HEK293 (cell line): Measurements from ENCODE around the gene MON2.

Experiments
- BCL11A ChIP-seq: fragments of 450-650 bp; formaldehyde crosslinking; IDR thresholded peaks from 2 replicates; pipeline ENCODE4 v1.5.1; 2016; ENCODE audit warnings: low read depth, missing biosample characterization, missing genetic modification characterization
- EGR2 ChIP-seq: fragments of 450-650 bp; formaldehyde crosslinking; IDR thresholded peaks from 2 replicates; pipeline ENCODE4 v1.5.1; 2016; ENCODE audit warnings: low read depth, missing biosample characterization, missing genetic modification characterization
- KLF10 ChIP-seq: fragments of 450-650 bp; IDR thresholded peaks from 2 replicates; pipeline ENCODE4 v1.5.1; 2018; ENCODE audit warnings: missing biosample characterization, mild to moderate bottlenecking, missing genetic modification characterization
- MYNN ChIP-seq: fragments of 450-650 bp; formaldehyde crosslinking; IDR thresholded peaks from 2 replicates; pipeline ENCODE4 v1.5.1; 2016; ENCODE audit warnings: missing biosample characterization, missing genetic modification characterization, borderline replicate concordance
- MZF1 ChIP-seq: fragments of 450-650 bp; formaldehyde crosslinking; IDR thresholded peaks from 2 replicates; pipeline ENCODE4 v1.5.1; 2017; ENCODE audit warnings: missing biosample characterization, missing genetic modification characterization, borderline replicate concordance
- PRDM1 ChIP-seq: fragments of 450-650 bp; formaldehyde crosslinking; IDR thresholded peaks from 2 replicates; pipeline ENCODE4; 2016; ENCODE audit warnings: missing biosample characterization, missing genetic modification characterization
- SCRT2 ChIP-seq: fragments of 450-650 bp; formaldehyde crosslinking; IDR thresholded peaks from 2 replicates; pipeline ENCODE4 v1.5.1; 2016; ENCODE audit warnings: missing biosample characterization, missing genetic modification characterization
- SP2 ChIP-seq: fragments of 450-650 bp; formaldehyde crosslinking; IDR thresholded peaks from 2 replicates; pipeline ENCODE4 v1.5.1; 2016; ENCODE audit warnings: missing biosample characterization, missing genetic modification characterization
- WT1 ChIP-seq: fragments of 450-650 bp; formaldehyde crosslinking; IDR thresholded peaks from 2 replicates; pipeline ENCODE4 v1.5.1; 2016; ENCODE audit warnings: missing biosample characterization, missing genetic modification characterization
- ZBTB48 ChIP-seq: fragments of 450-650 bp; formaldehyde crosslinking; IDR thresholded peaks from 2 replicates; pipeline ENCODE4 v1.5.1; 2016; ENCODE audit warnings: missing biosample characterization, missing genetic modification characterization
- ZNF112 ChIP-seq: fragments of 450-650 bp; formaldehyde crosslinking; IDR thresholded peaks from 2 replicates; pipeline ENCODE4 v1.5.0; 2017; ENCODE audit warnings: missing biosample characterization, missing genetic modification characterization
- ZNF114 ChIP-seq: fragments of 450-650 bp; formaldehyde crosslinking; IDR thresholded peaks from 2 replicates; pipeline ENCODE4 v1.5.0; 2017; ENCODE audit warnings: missing biosample characterization, missing genetic modification characterization
- ZNF211 ChIP-seq: fragments of 450-650 bp; formaldehyde crosslinking; IDR thresholded peaks from 2 replicates; pipeline ENCODE4 v1.5.1; 2016; ENCODE audit warnings: low read depth, missing biosample characterization, missing genetic modification characterization
- ZNF335 ChIP-seq: fragments of 450-650 bp; formaldehyde crosslinking; conservative IDR thresholded peaks from 2 replicates; pipeline ENCODE4 v1.5.1; 2016; ENCODE audit warnings: missing biosample characterization, missing genetic modification characterization
- ZNF37A ChIP-seq: fragments of 450-650 bp; IDR thresholded peaks from 2 replicates; pipeline ENCODE4 v1.5.1; 2018; ENCODE audit warnings: missing biosample characterization, missing genetic modification characterization
- ZNF391 ChIP-seq: fragments of 450-650 bp; formaldehyde crosslinking; IDR thresholded peaks from 2 replicates; pipeline ENCODE4 v1.5.1; 2016; ENCODE audit warnings: low read depth, missing biosample characterization, missing genetic modification characterization, borderline replicate concordance
- ZNF548 ChIP-seq: fragments of 450-650 bp; formaldehyde crosslinking; IDR thresholded peaks from 2 replicates; pipeline ENCODE4 v1.5.1; 2016; ENCODE audit warnings: missing biosample characterization, missing genetic modification characterization
- ZNF555 ChIP-seq: fragments of 450-650 bp; formaldehyde crosslinking; conservative IDR thresholded peaks from 2 replicates; pipeline ENCODE4 v1.5.1; 2017; ENCODE audit warnings: missing biosample characterization, mild to moderate bottlenecking, missing genetic modification characterization, inconsistent platforms
- ZNF561 ChIP-seq: fragments of 450-650 bp; IDR thresholded peaks from 2 replicates; pipeline ENCODE4 v1.5.1; 2018; ENCODE audit warnings: missing biosample characterization, missing genetic modification characterization, borderline replicate concordance
- ZNF571 ChIP-seq: fragments of 450-650 bp; formaldehyde crosslinking; IDR thresholded peaks from 2 replicates; pipeline ENCODE4 v1.5.0; 2017; ENCODE audit warnings: missing biosample characterization, missing genetic modification characterization
- ZNF600 ChIP-seq: fragments of 450-650 bp; formaldehyde crosslinking; IDR thresholded peaks from 2 replicates; pipeline ENCODE4 v1.5.1; 2016; ENCODE audit warnings: missing biosample characterization, missing genetic modification characterization
- ZNF610 ChIP-seq: fragments of 450-650 bp; formaldehyde crosslinking; IDR thresholded peaks from 2 replicates; pipeline ENCODE4 v1.5.1; 2016; ENCODE audit warnings: missing biosample characterization, missing genetic modification characterization, borderline replicate concordance
- ZNF621 ChIP-seq: fragments of 450-650 bp; formaldehyde crosslinking; IDR thresholded peaks from 2 replicates; pipeline ENCODE4 v1.5.1; 2017; ENCODE audit warnings: missing biosample characterization, missing genetic modification characterization
- ZNF670 ChIP-seq: fragments of 450-650 bp; formaldehyde crosslinking; IDR thresholded peaks from 2 replicates; pipeline ENCODE4 v1.5.1; 2016; ENCODE audit warnings: missing biosample characterization, missing genetic modification characterization, low read depth
- ZSCAN23 ChIP-seq: fragments of 450-650 bp; formaldehyde crosslinking; IDR thresholded peaks from 2 replicates; pipeline ENCODE4 v1.5.1; 2016; ENCODE audit warnings: missing biosample characterization, missing genetic modification characterization
- TF ChIP-seq, protein P1 (sequence below): fragments of 450-650 bp; formaldehyde crosslinking; IDR thresholded peaks from 2 replicates; pipeline ENCODE4 v1.5.1; 2016; ENCODE audit warnings: missing biosample characterization, missing genetic modification characterization
- TF ChIP-seq, protein P2 (sequence below): fragments of 450-650 bp; formaldehyde crosslinking; IDR thresholded peaks from 2 replicates; pipeline ENCODE4 v1.5.0; 2017; ENCODE audit warnings: missing biosample characterization, missing genetic modification characterization, borderline replicate concordance
- TF ChIP-seq, protein P3 (sequence below): fragments of 450-650 bp; formaldehyde crosslinking; IDR thresholded peaks from 2 replicates; pipeline ENCODE4 v1.5.1; 2017; ENCODE audit warnings: missing biosample characterization, missing genetic modification characterization
- TF ChIP-seq, protein P4 (sequence below): fragments of 450-650 bp; formaldehyde crosslinking; IDR thresholded peaks from 2 replicates; pipeline ENCODE4 v1.5.1; 2016; ENCODE audit warnings: missing biosample characterization, missing genetic modification characterization
- TF ChIP-seq, protein P5 (sequence below): fragments of 450-650 bp; formaldehyde crosslinking; IDR thresholded peaks from 2 replicates; pipeline ENCODE4 v1.5.1; 2016; ENCODE audit warnings: missing biosample characterization, missing genetic modification characterization
- TF ChIP-seq, protein P6 (sequence below): fragments of 450-650 bp; formaldehyde crosslinking; IDR thresholded peaks from 2 replicates; pipeline ENCODE4 v1.5.1; 2017; ENCODE audit warnings: missing biosample characterization, missing genetic modification characterization

MON2 gene

DNA sequence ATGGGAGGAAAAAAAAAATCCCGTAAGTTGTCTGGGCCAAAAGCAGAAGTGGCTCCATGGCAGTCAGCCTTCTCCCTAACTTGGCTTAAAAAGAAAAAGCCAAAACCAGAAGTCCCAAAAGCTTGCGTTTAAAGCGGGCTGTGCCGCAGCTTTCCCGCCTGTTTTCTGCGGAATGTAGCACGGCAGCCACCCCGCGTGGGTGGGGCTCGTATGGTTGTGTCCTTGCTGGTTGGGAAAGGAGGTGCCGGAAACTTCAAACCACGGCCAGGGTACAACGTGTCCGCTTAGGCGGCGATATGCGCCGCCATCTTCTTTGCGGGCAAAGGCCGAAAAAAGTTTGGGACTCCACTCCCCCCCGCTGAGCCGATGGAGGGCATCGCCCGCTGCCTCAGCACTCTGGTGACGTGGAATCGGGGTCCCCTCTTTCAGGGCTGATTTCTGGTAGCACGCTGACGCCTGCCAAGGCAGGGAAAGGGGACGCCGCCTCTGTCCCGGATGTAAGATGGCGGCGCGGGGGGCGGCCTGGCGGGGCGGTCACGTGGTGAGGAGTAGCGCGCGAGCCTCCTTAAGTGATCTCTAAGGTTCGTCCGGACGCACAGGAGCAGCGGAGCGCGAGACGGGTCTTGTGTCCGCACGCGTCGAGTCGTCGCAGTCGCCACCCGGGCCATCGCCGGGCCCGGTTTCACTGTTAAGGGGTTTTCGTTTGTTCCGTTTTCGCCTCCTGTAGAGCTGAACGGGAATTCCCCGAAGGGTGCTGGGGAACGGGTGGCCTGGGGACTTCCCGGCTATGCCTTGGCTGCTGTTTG lies 135.8 kb downstream of the MON2 start (continued):
- TF ChIP-seq, protein P1, sequence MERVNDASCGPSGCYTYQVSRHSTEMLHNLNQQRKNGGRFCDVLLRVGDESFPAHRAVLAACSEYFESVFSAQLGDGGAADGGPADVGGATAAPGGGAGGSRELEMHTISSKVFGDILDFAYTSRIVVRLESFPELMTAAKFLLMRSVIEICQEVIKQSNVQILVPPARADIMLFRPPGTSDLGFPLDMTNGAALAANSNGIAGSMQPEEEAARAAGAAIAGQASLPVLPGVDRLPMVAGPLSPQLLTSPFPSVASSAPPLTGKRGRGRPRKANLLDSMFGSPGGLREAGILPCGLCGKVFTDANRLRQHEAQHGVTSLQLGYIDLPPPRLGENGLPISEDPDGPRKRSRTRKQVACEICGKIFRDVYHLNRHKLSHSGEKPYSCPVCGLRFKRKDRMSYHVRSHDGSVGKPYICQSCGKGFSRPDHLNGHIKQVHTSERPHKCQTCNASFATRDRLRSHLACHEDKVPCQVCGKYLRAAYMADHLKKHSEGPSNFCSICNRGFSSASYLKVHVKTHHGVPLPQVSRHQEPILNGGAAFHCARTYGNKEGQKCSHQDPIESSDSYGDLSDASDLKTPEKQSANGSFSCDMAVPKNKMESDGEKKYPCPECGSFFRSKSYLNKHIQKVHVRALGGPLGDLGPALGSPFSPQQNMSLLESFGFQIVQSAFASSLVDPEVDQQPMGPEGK (tag by site-specific recombination): peak; percentile 92
- TF ChIP-seq ZNF555 (tag by site-specific recombination): no peak
- TF ChIP-seq, protein P2, sequence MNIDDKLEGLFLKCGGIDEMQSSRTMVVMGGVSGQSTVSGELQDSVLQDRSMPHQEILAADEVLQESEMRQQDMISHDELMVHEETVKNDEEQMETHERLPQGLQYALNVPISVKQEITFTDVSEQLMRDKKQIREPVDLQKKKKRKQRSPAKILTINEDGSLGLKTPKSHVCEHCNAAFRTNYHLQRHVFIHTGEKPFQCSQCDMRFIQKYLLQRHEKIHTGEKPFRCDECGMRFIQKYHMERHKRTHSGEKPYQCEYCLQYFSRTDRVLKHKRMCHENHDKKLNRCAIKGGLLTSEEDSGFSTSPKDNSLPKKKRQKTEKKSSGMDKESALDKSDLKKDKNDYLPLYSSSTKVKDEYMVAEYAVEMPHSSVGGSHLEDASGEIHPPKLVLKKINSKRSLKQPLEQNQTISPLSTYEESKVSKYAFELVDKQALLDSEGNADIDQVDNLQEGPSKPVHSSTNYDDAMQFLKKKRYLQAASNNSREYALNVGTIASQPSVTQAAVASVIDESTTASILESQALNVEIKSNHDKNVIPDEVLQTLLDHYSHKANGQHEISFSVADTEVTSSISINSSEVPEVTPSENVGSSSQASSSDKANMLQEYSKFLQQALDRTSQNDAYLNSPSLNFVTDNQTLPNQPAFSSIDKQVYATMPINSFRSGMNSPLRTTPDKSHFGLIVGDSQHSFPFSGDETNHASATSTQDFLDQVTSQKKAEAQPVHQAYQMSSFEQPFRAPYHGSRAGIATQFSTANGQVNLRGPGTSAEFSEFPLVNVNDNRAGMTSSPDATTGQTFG (tag by site-specific recombination): no peak
- no peak for TF ChIP-seq ZNF37A (tag by site-specific recombination)
- TF ChIP-seq, protein P3, sequence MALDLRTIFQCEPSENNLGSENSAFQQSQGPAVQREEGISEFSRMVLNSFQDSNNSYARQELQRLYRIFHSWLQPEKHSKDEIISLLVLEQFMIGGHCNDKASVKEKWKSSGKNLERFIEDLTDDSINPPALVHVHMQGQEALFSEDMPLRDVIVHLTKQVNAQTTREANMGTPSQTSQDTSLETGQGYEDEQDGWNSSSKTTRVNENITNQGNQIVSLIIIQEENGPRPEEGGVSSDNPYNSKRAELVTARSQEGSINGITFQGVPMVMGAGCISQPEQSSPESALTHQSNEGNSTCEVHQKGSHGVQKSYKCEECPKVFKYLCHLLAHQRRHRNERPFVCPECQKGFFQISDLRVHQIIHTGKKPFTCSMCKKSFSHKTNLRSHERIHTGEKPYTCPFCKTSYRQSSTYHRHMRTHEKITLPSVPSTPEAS (tag by site-specific recombination): no peak
- TF ChIP-seq ZNF600 (tag by site-specific recombination): peak; percentile 82
- 0 out of 2 replicates have a peak, but pooled peaks have one; percentile 36 for TF ChIP-seq ZBTB48
- TF ChIP-seq ZNF670: no peak
- TF ChIP-seq ZNF571 (tag by site-specific recombination): no peak
- TF ChIP-seq EGR2 (tag by site-specific recombination): peak; percentile 81
- TF ChIP-seq ZNF561 (tag by site-specific recombination): peak; percentile 64; the same call in 1 of the 2 replicates
- no peak for TF ChIP-seq ZNF621 (tag by site-specific recombination)
- TF ChIP-seq ZNF610: peak; percentile 66
- TF ChIP-seq ZNF112: no peak
- TF ChIP-seq, protein P4, sequence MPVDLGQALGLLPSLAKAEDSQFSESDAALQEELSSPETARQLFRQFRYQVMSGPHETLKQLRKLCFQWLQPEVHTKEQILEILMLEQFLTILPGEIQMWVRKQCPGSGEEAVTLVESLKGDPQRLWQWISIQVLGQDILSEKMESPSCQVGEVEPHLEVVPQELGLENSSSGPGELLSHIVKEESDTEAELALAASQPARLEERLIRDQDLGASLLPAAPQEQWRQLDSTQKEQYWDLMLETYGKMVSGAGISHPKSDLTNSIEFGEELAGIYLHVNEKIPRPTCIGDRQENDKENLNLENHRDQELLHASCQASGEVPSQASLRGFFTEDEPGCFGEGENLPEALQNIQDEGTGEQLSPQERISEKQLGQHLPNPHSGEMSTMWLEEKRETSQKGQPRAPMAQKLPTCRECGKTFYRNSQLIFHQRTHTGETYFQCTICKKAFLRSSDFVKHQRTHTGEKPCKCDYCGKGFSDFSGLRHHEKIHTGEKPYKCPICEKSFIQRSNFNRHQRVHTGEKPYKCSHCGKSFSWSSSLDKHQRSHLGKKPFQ (tag by site-specific recombination): no peak
- peak; percentile 72 for TF ChIP-seq KLF10 (tag by site-specific recombination)
- TF ChIP-seq ZSCAN23: 0 out of 2 replicates have a peak, but pooled peaks have one; percentile 17
- TF ChIP-seq ZNF391: peak; percentile 28; the same call in 1 of the 2 replicates
- TF ChIP-seq ZNF335 (tag by site-specific recombination): peak; percentile 94
- peak; percentile 6; the same call in 1 of the 2 replicates for TF ChIP-seq PRDM1 (tag by site-specific recombination)
- TF ChIP-seq ZNF211 (tag by site-specific recombination): no peak
- TF ChIP-seq MZF1 (tag by site-specific recombination): peak; percentile 76
- TF ChIP-seq, protein P5, sequence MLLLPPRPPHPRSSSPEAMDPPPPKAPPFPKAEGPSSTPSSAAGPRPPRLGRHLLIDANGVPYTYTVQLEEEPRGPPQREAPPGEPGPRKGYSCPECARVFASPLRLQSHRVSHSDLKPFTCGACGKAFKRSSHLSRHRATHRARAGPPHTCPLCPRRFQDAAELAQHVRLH (tag by site-specific recombination): peak; percentile 93
- TF ChIP-seq SCRT2 (tag by site-specific recombination): no peak
- no peak for TF ChIP-seq MYNN
- no peak for TF ChIP-seq BCL11A (tag by site-specific recombination)
- no peak for TF ChIP-seq ZNF548 (tag by site-specific recombination)
- no peak for TF ChIP-seq ZNF114 (tag by site-specific recombination)
- peak; percentile 80 for TF ChIP-seq SP2 (tag by site-specific recombination)
- TF ChIP-seq, protein P6, sequence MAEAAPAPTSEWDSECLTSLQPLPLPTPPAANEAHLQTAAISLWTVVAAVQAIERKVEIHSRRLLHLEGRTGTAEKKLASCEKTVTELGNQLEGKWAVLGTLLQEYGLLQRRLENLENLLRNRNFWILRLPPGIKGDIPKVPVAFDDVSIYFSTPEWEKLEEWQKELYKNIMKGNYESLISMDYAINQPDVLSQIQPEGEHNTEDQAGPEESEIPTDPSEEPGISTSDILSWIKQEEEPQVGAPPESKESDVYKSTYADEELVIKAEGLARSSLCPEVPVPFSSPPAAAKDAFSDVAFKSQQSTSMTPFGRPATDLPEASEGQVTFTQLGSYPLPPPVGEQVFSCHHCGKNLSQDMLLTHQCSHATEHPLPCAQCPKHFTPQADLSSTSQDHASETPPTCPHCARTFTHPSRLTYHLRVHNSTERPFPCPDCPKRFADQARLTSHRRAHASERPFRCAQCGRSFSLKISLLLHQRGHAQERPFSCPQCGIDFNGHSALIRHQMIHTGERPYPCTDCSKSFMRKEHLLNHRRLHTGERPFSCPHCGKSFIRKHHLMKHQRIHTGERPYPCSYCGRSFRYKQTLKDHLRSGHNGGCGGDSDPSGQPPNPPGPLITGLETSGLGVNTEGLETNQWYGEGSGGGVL (tag by site-specific recombination): 0 out of 2 replicates have a peak, but pooled peaks have one; percentile 12
- peak; percentile 43; the same call in 1 of the 2 replicates for TF ChIP-seq WT1 (tag by site-specific recombination)
